Fibroblast of mammary gland (primary cell): ENCODE measurements around the gene TNS3.

ENCODE experiments used
- DNase-seq: peaks from one replicate; pipeline ENCODE4 v3.0.0-alpha.2; 2010; ENCODE audit warnings: low read depth
- H3K4me3 ChIP-seq: 2 replicates; pipeline ENCODE4 v1.5.1; 2011; ENCODE audit warnings: low read depth, mild to moderate bottlenecking, low read length, moderate library complexity; ENCODE audit not compliant: control insufficient read depth
- CTCF ChIP-seq: conservative IDR thresholded peaks from 2 replicates; pipeline ENCODE4 v1.5.1; 2011; ENCODE audit warnings: low read depth, low read length, inconsistent platforms; ENCODE audit not compliant: control insufficient read depth, insufficient read depth

Gene TNS3

GRCh38 chr7:47326220-47326619 is 255.7 kb downstream of the TNS3 start:
- no peak overlapping the region for H3K4me3 ChIP-seq
- peak; percentile 51 for TF ChIP-seq CTCF
- peak; percentile 88 for DNase-seq

- no peak for DNase-seq
- TF ChIP-seq CTCF, result no peak
These were observed 256.6 kb downstream of the TNS3 start for GRCh38 chr7:47325337-47325736.

GRCh38 chr7:47323904-47324303 is 258.0 kb downstream of the TNS3 start:
- H3K4me3 ChIP-seq, result no peak overlapping the region
- no peak for DNase-seq
- TF ChIP-seq CTCF, result no peak

More at GRCh38 chr7:47325337-47325736, 256.6 kb downstream of the TNS3 start:
- H3K4me3 ChIP-seq, result no peak overlapping the region

GRCh38 chr7:47322731-47323130 is 259.2 kb downstream of the TNS3 start:
- H3K4me3 ChIP-seq, result no peak overlapping the region
- no peak for DNase-seq
- no peak for TF ChIP-seq CTCF

- H3K4me3 ChIP-seq, result no peak overlapping the region
- no peak for TF ChIP-seq CTCF
- peak; percentile 27 for DNase-seq
These were observed 261.6 kb downstream of the TNS3 start for GRCh38 chr7:47320296-47320695.

- TF ChIP-seq CTCF, result no peak
- H3K4me3 ChIP-seq, result no peak overlapping the region
- no peak for DNase-seq
These were observed 263.3 kb downstream of the TNS3 start for GRCh38 chr7:47318395-47319182.

- no peak overlapping the region for H3K4me3 ChIP-seq
- no peak for TF ChIP-seq CTCF
- no peak for DNase-seq
These were observed 264.4 kb downstream of the TNS3 start for GRCh38 chr7:47317487-47317886.
